NCI-H1436 treated with DMSO at 0.1 percent for 48 hours (cell line): ENCODE results near the gene NFKBIL1.
"Not testable (repeated sequence)": the region's sequence is repeated elsewhere in the genome, so short reads cannot be mapped to it uniquely, and the experiment has no call there.

Experiments used
- DNase-seq: peaks from one replicate; lab custom pipeline; 2025; lab: John Stamatoyannopoulos, UW

NFKBIL1 gene

GRCh38 chr6:31534521-31535040, 12.8 kb upstream of the NFKBIL1 start:
- no peak for DNase-seq

GRCh38 chr6:31535538-31536324, 11.7 kb upstream of the NFKBIL1 start:
- DNase-seq, result no peak

GRCh38 chr6:31538805-31539400, 8.5 kb upstream of the NFKBIL1 start:
- DNase-seq, result no peak

- DNase-seq, result no peak
Observed at GRCh38 chr6:31540640-31541039, 6.8 kb upstream of the NFKBIL1 start.

GRCh38 chr6:31541059-31541657, 6.2 kb upstream of the NFKBIL1 start:
- DNase-seq, result no peak

- DNase-seq, result peak; percentile 79
Observed at GRCh38 chr6:31541658-31542521, 5.5 kb upstream of the NFKBIL1 start, which contains the start of gene DDX39B. TSS of gene DDX39B (minus strand) at chr6:31542003. CDS start at chr6:31540532, 1,471 bp downstream.

GRCh38 chr6:31543639-31544038, 3.8 kb upstream of the NFKBIL1 start:
- no peak for DNase-seq

GRCh38 chr6:31544676-31545075, 2.7 kb upstream of the NFKBIL1 start:
- no peak for DNase-seq

GRCh38 chr6:31545291-31545690, 2.1 kb upstream of the NFKBIL1 start:
- no peak for DNase-seq

- peak; percentile 83 for DNase-seq
Observed at GRCh38 chr6:31546339-31546957, 960 bp upstream of the NFKBIL1 start, which contains the start of gene ATP6V1G2. TSS of gene ATP6V1G2 (minus strand) at chr6:31546608. CDS start at chr6:31546559, 49 bp downstream.

GRCh38 chr6:31547727-31548543, 527 bp downstream of the NFKBIL1 start:
- no peak for DNase-seq

GRCh38 chr6:31548544-31548873, 1.1 kb downstream of the NFKBIL1 start:
- no peak for DNase-seq

GRCh38 chr6:31551371-31551770, 4.0 kb downstream of the NFKBIL1 start:
- DNase-seq, result not testable (repeated sequence)

GRCh38 chr6:31556307-31556706, 8.9 kb downstream of the NFKBIL1 start:
- DNase-seq, result no peak

GRCh38 chr6:31557443-31558317, 10.3 kb downstream of the NFKBIL1 start:
- DNase-seq, result no peak

- no peak for DNase-seq
Observed at GRCh38 chr6:31558318-31558625, 10.9 kb downstream of the NFKBIL1 start.

GRCh38 chr6:31558631-31559500, 11.5 kb downstream of the NFKBIL1 start:
- no peak for DNase-seq

GRCh38 chr6:31559606-31559957, 12.2 kb downstream of the NFKBIL1 start:
- no peak for DNase-seq
